HG02678 (cell line): Measurements from ENCODE around the gene MSRB3.

Experiments used
- ATAC-seq: cut with Tn5 transposase; IDR thresholded peaks from one replicate; pipeline ENCODE4 v1.9.1; 2021; ENCODE audit warnings: mild to moderate bottlenecking, moderate library complexity; ENCODE audit not compliant: unreplicated experiment

MSRB3 gene

GRCh38 chr12:65324056-65324455, 45.6 kb downstream of the MSRB3 start:
- ATAC-seq, result no peak

GRCh38 chr12:65324551-65324950, 46.1 kb downstream of the MSRB3 start:
- ATAC-seq, result no peak

- no peak for ATAC-seq
Observed at GRCh38 chr12:65325183-65325582, 46.7 kb downstream of the MSRB3 start.

- ATAC-seq, result no peak
Observed at GRCh38 chr12:65326616-65327015, 48.1 kb downstream of the MSRB3 start.

GRCh38 chr12:65327207-65328076, 49.0 kb downstream of the MSRB3 start:
- ATAC-seq, result no peak

- ATAC-seq, result no peak
Observed at GRCh38 chr12:65329721-65330120, 51.2 kb downstream of the MSRB3 start.

- no peak for ATAC-seq
Observed at GRCh38 chr12:65330331-65330730, 51.8 kb downstream of the MSRB3 start.

- ATAC-seq, result no peak
Observed at GRCh38 chr12:65331456-65331855, 53.0 kb downstream of the MSRB3 start.

- no peak for ATAC-seq
Observed at GRCh38 chr12:65333649-65334048, 55.2 kb downstream of the MSRB3 start.

GRCh38 chr12:65334521-65334920, 56.0 kb downstream of the MSRB3 start:
- no peak for ATAC-seq

- no peak for ATAC-seq
Observed at GRCh38 chr12:65335021-65335714, 56.7 kb downstream of the MSRB3 start.

- ATAC-seq, result no peak
Observed at GRCh38 chr12:65335981-65336380, 57.5 kb downstream of the MSRB3 start.

GRCh38 chr12:65339161-65339560, 60.7 kb downstream of the MSRB3 start:
- no peak for ATAC-seq

GRCh38 chr12:65343230-65343629, 64.7 kb downstream of the MSRB3 start:
- no peak for ATAC-seq

- no peak for ATAC-seq
Observed at GRCh38 chr12:65343801-65344200, 65.3 kb downstream of the MSRB3 start.

- ATAC-seq, result no peak
Observed at GRCh38 chr12:65355461-65355860, 77.0 kb downstream of the MSRB3 start.

GRCh38 chr12:65362234-65363031, 84.0 kb downstream of the MSRB3 start:
- ATAC-seq, result no peak

GRCh38 chr12:65364046-65364445, 85.6 kb downstream of the MSRB3 start:
- no peak for ATAC-seq

GRCh38 chr12:65367396-65367795, 88.9 kb downstream of the MSRB3 start:
- no peak for ATAC-seq

- no peak for ATAC-seq
Observed at GRCh38 chr12:65368055-65368454, 89.6 kb downstream of the MSRB3 start.

GRCh38 chr12:65372574-65372973, 94.1 kb downstream of the MSRB3 start:
- ATAC-seq, result no peak
